C4-2B (cell line): ENCODE measurements around the gene AMPH.
A peak's percentile ranks its signal among the peaks of the same experiment; 100 is the strongest.
"Not testable (repeated sequence)": the region's sequence is repeated elsewhere in the genome, so short reads cannot be mapped to it uniquely, and the experiment has no call there.

ENCODE experiments used
- H3K27ac ChIP-seq: fragments of 450-650 bp; 2 replicates; pipeline ENCODE4 v1.5.1; 2017
- ZFX ChIP-seq: fragments of 450-650 bp; IDR thresholded peaks from 2 replicates; pipeline ENCODE4 v1.6.1; 2017
- TF ChIP-seq, protein P1 (sequence below): fragments of 450-650 bp; conservative IDR thresholded peaks from 2 replicates; pipeline ENCODE4 v1.5.1; 2017; ENCODE audit warnings: mild to moderate bottlenecking

The AMPH gene

GRCh38 chr7:38367301-38367890, 263.8 kb downstream of the AMPH start:
- H3K27ac ChIP-seq: no peak overlapping the region
- TF ChIP-seq ZFX: no peak
- TF ChIP-seq, protein P1, sequence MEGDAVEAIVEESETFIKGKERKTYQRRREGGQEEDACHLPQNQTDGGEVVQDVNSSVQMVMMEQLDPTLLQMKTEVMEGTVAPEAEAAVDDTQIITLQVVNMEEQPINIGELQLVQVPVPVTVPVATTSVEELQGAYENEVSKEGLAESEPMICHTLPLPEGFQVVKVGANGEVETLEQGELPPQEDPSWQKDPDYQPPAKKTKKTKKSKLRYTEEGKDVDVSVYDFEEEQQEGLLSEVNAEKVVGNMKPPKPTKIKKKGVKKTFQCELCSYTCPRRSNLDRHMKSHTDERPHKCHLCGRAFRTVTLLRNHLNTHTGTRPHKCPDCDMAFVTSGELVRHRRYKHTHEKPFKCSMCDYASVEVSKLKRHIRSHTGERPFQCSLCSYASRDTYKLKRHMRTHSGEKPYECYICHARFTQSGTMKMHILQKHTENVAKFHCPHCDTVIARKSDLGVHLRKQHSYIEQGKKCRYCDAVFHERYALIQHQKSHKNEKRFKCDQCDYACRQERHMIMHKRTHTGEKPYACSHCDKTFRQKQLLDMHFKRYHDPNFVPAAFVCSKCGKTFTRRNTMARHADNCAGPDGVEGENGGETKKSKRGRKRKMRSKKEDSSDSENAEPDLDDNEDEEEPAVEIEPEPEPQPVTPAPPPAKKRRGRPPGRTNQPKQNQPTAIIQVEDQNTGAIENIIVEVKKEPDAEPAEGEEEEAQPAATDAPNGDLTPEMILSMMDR: no peak

DNA sequence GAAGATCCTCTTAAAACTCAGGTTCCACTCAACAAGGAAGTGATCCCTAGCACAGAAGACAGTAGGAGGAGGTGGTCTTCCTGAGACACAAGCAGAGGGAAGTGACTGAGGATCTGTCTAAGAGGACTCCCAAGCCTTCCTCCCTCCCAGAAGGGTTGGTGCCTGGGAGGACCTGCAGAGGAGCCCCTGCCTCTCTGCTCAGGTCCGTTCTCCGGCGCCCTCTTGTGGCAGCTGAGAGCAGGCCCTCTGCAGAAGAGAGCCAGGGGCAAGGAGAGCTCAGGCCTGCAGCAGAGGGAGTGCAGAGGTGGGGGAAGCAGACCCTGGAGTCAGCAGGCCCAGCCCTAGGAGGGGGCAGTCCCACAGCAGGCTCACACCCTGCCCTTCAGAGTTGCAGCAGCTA, 267.8 kb downstream of the AMPH start:
- H3K27ac ChIP-seq: not testable (repeated sequence)
- TF ChIP-seq, protein P1: peak; percentile 65

GRCh38 chr7:38362611-38363237, 268.4 kb downstream of the AMPH start:
- not testable (repeated sequence) for H3K27ac ChIP-seq

- no peak overlapping the region for H3K27ac ChIP-seq
- TF ChIP-seq, protein P1: no peak
- no peak for TF ChIP-seq ZFX
Observed at GRCh38 chr7:38360776-38361175, 270.4 kb downstream of the AMPH start.

- not testable (repeated sequence) for H3K27ac ChIP-seq
- TF ChIP-seq, protein P1: peak; percentile 80
Observed at GRCh38 chr7:38359071-38359601, 272.0 kb downstream of the AMPH start.

DNA sequence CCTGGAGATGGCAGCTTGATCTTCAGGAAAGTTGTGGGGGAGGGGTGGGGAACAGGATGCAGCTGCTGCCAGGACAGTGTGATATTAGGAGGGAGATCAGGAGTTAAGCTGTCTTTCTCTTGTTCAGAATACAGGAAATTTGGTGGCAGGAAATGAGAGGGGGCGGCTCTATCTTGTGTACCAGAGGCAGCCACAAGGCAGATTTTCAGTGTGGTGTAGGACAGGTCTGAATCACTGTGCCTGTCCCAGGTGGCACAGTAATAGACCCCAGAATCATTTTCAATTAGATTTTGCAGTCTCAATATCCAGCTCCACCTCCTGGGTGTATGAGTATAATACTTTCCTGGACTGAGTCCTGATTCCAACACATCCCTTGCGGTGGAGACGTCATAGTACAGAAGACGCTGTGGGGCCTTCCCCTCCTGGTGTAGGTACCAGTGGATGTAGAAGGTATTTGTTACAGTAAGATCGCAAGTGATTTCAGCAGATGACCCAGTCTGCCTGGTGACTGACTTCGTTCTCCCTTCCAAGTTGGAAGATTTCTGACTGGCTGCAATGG, 272.8 kb downstream of the AMPH start:
- H3K27ac ChIP-seq: not testable (repeated sequence)

DNA sequence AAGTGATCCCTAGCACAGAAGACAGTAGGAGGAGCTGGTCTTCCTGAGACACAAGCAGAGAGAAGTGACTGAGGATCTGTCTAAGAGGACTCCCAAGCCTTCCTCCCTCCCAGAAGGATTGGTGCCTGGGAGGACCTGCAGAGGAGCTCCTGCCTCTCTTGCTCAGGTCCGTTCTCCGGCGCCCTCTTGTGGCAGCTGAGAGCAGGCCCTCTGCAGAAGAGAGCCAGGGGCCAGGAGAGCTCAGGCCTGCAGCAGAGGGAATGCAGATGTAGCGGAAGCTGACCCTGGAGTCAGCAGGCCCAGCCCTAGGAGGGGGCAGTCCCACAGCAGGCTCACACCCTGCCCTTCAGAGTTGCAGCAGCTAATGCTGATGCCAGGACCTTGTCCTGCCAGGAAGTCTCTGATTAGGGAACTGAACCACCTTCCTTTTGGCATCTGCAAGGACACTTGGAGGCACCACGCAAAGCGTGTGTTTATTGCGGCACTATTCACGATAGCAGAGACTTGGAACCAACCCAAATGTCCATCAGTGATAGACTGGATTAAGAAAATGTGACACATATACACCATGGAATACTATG, 276.8 kb downstream of the AMPH start:
- TF ChIP-seq, protein P1: peak; percentile 86
- not testable (repeated sequence) for H3K27ac ChIP-seq

DNA sequence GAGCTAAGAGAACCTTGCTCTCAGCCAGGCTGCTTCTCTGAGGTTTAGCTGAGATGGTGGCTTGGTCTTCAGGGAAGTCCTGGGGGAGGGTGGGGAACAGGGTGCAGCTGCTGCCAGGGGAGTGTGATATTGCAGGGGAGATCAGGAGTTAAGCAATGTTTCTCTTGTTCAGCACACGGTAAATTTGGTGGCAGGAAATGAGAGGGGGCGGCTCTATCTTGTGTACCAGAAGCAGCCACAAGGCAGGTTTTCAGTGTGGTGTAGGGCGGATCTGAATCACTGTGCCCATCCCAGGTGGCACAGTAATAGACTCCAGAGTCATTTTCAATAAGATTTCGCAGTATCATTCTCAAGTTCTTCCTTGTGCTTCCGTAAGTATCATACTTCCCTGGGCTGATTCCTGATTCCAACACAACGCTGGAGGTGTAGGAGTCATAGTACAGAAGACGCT, 277.7 kb downstream of the AMPH start:
- H3K27ac ChIP-seq: not testable (repeated sequence)

DNA sequence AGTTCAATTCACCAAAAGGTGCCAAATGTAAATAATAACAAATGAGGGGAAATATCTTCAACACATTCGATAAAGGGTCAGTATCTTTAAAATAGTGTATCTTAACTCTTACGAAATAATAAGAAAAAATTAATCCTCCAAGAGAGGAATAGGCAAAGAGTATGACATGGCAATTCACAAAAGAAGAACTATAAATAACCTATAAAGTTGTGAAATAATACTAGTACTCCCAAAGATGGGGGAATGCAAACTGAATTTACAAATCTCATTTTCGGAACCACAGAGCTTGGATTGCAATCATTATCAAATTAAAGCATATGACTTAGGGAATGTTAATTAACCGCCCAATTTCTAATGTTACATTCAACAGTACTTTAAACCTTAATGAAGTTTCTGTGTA, 279.6 kb downstream of the AMPH start:
- TF ChIP-seq ZFX: no peak
- TF ChIP-seq, protein P1: no peak
- no peak overlapping the region for H3K27ac ChIP-seq

DNA sequence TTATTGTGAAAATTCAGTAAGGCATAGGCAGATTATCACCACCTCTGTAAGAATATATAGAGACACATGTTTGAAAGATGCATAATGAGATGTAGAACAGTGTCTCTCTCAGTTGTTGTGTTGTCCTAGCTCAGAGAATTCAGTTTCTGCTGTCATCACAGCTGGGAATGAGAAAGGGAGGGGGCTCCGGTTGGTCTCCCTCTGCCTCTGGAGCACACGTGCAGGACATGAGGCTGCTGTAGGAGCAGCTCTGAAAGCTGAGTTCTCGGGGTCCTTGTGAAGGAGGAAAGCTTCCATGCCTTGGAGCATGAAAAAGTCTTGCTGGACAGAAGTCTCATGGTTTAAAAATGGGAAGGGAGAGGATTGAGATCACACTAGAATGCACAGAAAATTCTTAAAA, 280.4 kb downstream of the AMPH start:
- H3K27ac ChIP-seq: not testable (repeated sequence)
